Activated gamma-delta T cell treated with anti-CD3 and anti-CD28 coated beads, Interleukin-2, amount 50 U/mL, for 16 hours (primary cell): ENCODE results near the gene NABP2.
A peak's percentile ranks its signal among the peaks of the same experiment; 100 is the strongest.
"Not testable (repeated sequence)": the region's sequence is repeated elsewhere in the genome, so short reads cannot be mapped to it uniquely, and the experiment has no call there.

ENCODE experiments used
- DNase-seq: peaks from one replicate; pipeline ENCODE4 v3.0.0-alpha.2; 2020; ENCODE audit warnings: low read depth

The NABP2 gene

GRCh38 chr12:56244494-56244893 lies 20.4 kb downstream of the NABP2 start:
- DNase-seq, result no peak

GRCh38 chr12:56247923-56248322 lies 23.8 kb downstream of the NABP2 start:
- no peak for DNase-seq

GRCh38 chr12:56248711-56249110 lies 24.6 kb downstream of the NABP2 start:
- no peak for DNase-seq

GRCh38 chr12:56252649-56253048 lies 28.5 kb downstream of the NABP2 start:
- DNase-seq, result no peak

- DNase-seq, result no peak
Observed at GRCh38 chr12:56253091-56253490, 28.9 kb downstream of the NABP2 start.

- DNase-seq, result no peak
Observed at GRCh38 chr12:56255671-56256070, 31.5 kb downstream of the NABP2 start.

- DNase-seq, result no peak
Observed at GRCh38 chr12:56256326-56256960, 32.3 kb downstream of the NABP2 start.

GRCh38 chr12:56257071-56257470 lies 32.9 kb downstream of the NABP2 start:
- DNase-seq, result no peak

- DNase-seq, result no peak
Observed at GRCh38 chr12:56257491-56258067, 33.4 kb downstream of the NABP2 start.

- peak; percentile 71 for DNase-seq
Observed at GRCh38 chr12:56258068-56258819, 34.1 kb downstream of the NABP2 start, which contains the start of gene ANKRD52. ANKRD52 (minus strand) TSS chr12:56258384; CDS start chr12:56258269, 115 bp downstream.

- DNase-seq, result no peak
Observed at GRCh38 chr12:56258820-56259183, 34.7 kb downstream of the NABP2 start.

GRCh38 chr12:56260380-56260779 lies 36.2 kb downstream of the NABP2 start:
- no peak for DNase-seq

- no peak for DNase-seq
Observed at GRCh38 chr12:56260921-56261320, 36.8 kb downstream of the NABP2 start.

GRCh38 chr12:56261503-56262232 lies 37.5 kb downstream of the NABP2 start:
- DNase-seq, result no peak

GRCh38 chr12:56262955-56263354 lies 38.8 kb downstream of the NABP2 start:
- DNase-seq, result not testable (repeated sequence)

- not testable (repeated sequence) for DNase-seq
Observed at GRCh38 chr12:56266068-56266692, 42.0 kb downstream of the NABP2 start.

- DNase-seq, result peak; percentile 82
Observed at GRCh38 chr12:56266693-56267442, 42.7 kb downstream of the NABP2 start, which contains the start of gene COQ10A. COQ10A (plus strand) TSS chr12:56266942; CDS start chr12:56267119, 177 bp downstream.

- DNase-seq, result no peak
Observed at GRCh38 chr12:56267443-56268071, 43.4 kb downstream of the NABP2 start.

- no peak for DNase-seq
Observed at GRCh38 chr12:56271031-56271430, 46.9 kb downstream of the NABP2 start.

GRCh38 chr12:56272468-56272867 lies 48.3 kb downstream of the NABP2 start:
- not testable (repeated sequence) for DNase-seq

- no peak for DNase-seq
Observed at GRCh38 chr12:56274299-56274698, 50.2 kb downstream of the NABP2 start.
